Measurements from ENCODE around the gene MBNL2. TPM values are rescaled to one million over a fixed set of nuclear protein-coding genes. Genes with fewer than 3 reads are reported as not detected.

MBNL2 gene
- total and polyA plus RNA-seq, 10 of the 15 experiments (the other 5 are each of a cell fraction or from before 2014, with no cell fraction given), result 1.6 to 9.7 (median 6.7) TPM

DNA sequence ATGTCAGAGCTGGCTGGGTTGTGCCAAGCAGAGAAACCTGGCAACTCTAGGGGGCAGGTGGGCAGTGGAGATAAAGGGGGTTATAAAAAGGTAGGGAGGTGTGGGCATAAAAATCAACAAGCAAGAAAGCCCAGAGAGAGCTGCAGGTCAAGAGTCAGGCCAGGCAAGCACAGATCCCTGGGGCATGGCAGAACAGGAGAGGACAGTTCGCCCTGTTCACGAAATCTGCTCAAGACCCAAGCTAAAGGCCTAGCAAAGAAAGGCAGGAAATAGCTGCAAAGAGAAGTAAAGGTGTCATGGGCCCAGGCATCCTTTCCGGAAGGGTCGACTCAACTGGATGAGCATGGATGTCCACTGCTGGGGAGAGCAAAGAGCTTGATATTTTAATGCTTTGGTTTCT is 3.4 kb downstream of the MBNL2 start:
- ChIA-PET POLR2A (interaction anchor here (0.6 to 4.7 kb wide), 8 partner anchors 10 to 222 kb away, joined by 3 to 37 read pairs (median 3); partner anchors contain the start of gene RAP2A), SMC1A (ENCODE audit: uncharacterized antibody, unreplicated experiment) (interaction anchor here (0.6 to 4.5 kb wide), 14 partner anchors 10 to 234 kb away, joined by 3 to 29 read pairs (median 12); partner anchors contain the start of gene RAP2A), CTCF (interaction anchor here (0.6 to 6.1 kb wide), 8 partner anchors 13 to 206 kb away, joined by 3 to 62 read pairs (median 4); no protein-coding TSS in a partner anchor), RAD21 (ENCODE audit: unreplicated experiment) (interaction anchor here (0.7 to 4.4 kb wide), 6 partner anchors 14 to 208 kb away, joined by 3 to 18 read pairs (median 4); partner anchors contain the start of gene RAP2A)
- in situ Hi-C loops (cut with MboI), result no loop called here
- no peaks in the 10 kb centered on the region for H3K36me3 ChIP-seq (ENCODE audit: control insufficient read depth in 2 of 2, insufficient read depth in 2 of 2, low read length in 1 of 2)
- peak overlapping the region; percentile 41; the same call in 1 of the 2 replicates for H2AFZ ChIP-seq (ENCODE audit: control insufficient read depth, low read depth, low read length)
- no peaks in the 10 kb centered on the region for H3K9me3 ChIP-seq (replicated peaks; ENCODE audit: control insufficient read depth, insufficient read depth, low read length)
- H3K27ac ChIP-seq (ENCODE audit: control insufficient read depth, insufficient read depth), result peak overlapping the region; percentile 65
- no peak for TF ChIP-seq ZNF207 (IDR thresholded peaks at IDR 0.05; ENCODE audit: borderline replicate concordance)
- no peak for TF ChIP-seq NRF1 (conservative IDR thresholded peaks at IDR 0.05; ENCODE audit: low read depth, low read length)
- TF ChIP-seq SMAD5 (IDR thresholded peaks at IDR 0.05; ENCODE audit: low read depth), result no peak
- TF ChIP-seq, protein P1, sequence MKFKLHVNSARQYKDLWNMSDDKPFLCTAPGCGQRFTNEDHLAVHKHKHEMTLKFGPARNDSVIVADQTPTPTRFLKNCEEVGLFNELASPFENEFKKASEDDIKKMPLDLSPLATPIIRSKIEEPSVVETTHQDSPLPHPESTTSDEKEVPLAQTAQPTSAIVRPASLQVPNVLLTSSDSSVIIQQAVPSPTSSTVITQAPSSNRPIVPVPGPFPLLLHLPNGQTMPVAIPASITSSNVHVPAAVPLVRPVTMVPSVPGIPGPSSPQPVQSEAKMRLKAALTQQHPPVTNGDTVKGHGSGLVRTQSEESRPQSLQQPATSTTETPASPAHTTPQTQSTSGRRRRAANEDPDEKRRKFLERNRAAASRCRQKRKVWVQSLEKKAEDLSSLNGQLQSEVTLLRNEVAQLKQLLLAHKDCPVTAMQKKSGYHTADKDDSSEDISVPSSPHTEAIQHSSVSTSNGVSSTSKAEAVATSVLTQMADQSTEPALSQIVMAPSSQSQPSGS (IDR thresholded peaks at IDR 0.05; ENCODE audit: low read length), result no peak
- TF ChIP-seq POLR2AphosphoS2 (IDR thresholded peaks at IDR 0.05; ENCODE audit: low read depth, low read length), result no peak
- TF ChIP-seq, protein P2, sequence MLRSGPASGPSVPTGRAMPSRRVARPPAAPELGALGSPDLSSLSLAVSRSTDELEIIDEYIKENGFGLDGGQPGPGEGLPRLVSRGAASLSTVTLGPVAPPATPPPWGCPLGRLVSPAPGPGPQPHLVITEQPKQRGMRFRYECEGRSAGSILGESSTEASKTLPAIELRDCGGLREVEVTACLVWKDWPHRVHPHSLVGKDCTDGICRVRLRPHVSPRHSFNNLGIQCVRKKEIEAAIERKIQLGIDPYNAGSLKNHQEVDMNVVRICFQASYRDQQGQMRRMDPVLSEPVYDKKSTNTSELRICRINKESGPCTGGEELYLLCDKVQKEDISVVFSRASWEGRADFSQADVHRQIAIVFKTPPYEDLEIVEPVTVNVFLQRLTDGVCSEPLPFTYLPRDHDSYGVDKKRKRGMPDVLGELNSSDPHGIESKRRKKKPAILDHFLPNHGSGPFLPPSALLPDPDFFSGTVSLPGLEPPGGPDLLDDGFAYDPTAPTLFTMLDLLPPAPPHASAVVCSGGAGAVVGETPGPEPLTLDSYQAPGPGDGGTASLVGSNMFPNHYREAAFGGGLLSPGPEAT (IDR thresholded peaks at IDR 0.05; ENCODE audit: low read depth), result no peak
- TF ChIP-seq, protein P3, sequence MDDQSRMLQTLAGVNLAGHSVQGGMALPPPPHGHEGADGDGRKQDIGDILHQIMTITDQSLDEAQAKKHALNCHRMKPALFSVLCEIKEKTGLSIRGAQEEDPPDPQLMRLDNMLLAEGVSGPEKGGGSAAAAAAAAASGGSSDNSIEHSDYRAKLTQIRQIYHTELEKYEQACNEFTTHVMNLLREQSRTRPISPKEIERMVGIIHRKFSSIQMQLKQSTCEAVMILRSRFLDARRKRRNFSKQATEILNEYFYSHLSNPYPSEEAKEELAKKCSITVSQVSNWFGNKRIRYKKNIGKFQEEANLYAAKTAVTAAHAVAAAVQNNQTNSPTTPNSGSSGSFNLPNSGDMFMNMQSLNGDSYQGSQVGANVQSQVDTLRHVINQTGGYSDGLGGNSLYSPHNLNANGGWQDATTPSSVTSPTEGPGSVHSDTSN (IDR thresholded peaks at IDR 0.05; ENCODE audit: insufficient replicate concordance, low read depth, low read length), result no peak
- TF ChIP-seq, protein P4, sequence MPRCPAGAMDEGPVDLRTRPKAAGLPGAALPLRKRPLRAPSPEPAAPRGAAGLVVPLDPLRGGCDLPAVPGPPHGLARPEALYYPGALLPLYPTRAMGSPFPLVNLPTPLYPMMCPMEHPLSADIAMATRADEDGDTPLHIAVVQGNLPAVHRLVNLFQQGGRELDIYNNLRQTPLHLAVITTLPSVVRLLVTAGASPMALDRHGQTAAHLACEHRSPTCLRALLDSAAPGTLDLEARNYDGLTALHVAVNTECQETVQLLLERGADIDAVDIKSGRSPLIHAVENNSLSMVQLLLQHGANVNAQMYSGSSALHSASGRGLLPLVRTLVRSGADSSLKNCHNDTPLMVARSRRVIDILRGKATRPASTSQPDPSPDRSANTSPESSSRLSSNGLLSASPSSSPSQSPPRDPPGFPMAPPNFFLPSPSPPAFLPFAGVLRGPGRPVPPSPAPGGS (IDR thresholded peaks at IDR 0.05; ENCODE audit: borderline replicate concordance, insufficient read depth, low read depth, low read length, poor library complexity, severe bottlenecking), result no peak
- TF ChIP-seq SUZ12 (IDR thresholded peaks at IDR 0.05; ENCODE audit: unreplicated experiment), result no peak
- ATAC-seq (peak; percentile 27), FAIRE-seq (no peak), DNase-seq (ENCODE audit: low read depth, low spot score) (no peak)
- intact Hi-C loops (cut with micrococcal nuclease; ENCODE audit: unreplicated experiment), result loop anchor here (2.0 kb wide), 1 partner anchor 119 kb away; no protein-coding TSS in a partner anchor
- H4K20me1 ChIP-seq (ENCODE audit: control insufficient read depth, insufficient read depth), result no peaks in the 10 kb centered on the region
- H3K27me3 ChIP-seq (replicated peaks in 1 of 2; ENCODE audit: control insufficient read depth in 2 of 2, insufficient read depth in 2 of 2, low read length in 1 of 2), result no peaks in the 10 kb centered on the region
- H3K4me1 ChIP-seq (ENCODE audit: control insufficient read depth, insufficient read depth, low read length), result peaks cover 12% of the 10 kb centered on the region; the same call in 1 of the 2 replicates
- H3K4me3 ChIP-seq, result peak overlapping the region; percentile 70; the same call in 1 of the 2 replicates
- H3K79me2 ChIP-seq (ENCODE audit: control insufficient read depth, insufficient read depth, low read length), result peaks cover 51% of the 10 kb centered on the region
- peak overlapping the region; percentile 28; the same call in 1 of the 2 replicates for H3K9ac ChIP-seq (ENCODE audit: control insufficient read depth, insufficient read depth, low read length)
- H3K4me2 ChIP-seq (ENCODE audit: control insufficient read depth, insufficient read depth), result peak overlapping the region; percentile 96
- no TSS peak for BruUV-seq (replicated peaks)
- 100% methylated on average over 4 of the region's 4 CpGs for WGBS (ENCODE audit: insufficient coverage, insufficient replicate concordance, low lambda C conversion rate, missing lambda C conversion rate)

All from GM12878 (cell line).